Iris pigment epithelial cell (primary cell): ENCODE measurements around the gene ZNF786.

Experiments used
- DNase-seq: peaks from one replicate; pipeline ENCODE4 v3.0.0-alpha.2; 2011; ENCODE audit warnings: low read depth

ZNF786 gene

GRCh38 chr7:149028346-149029109 lies 62.0 kb downstream of the ZNF786 start, which contains the start of gene PDIA4:
Gene PDIA4, minus strand, starts transcription at chr7:149028505. Its CDS starts 97 bp downstream, at chr7:149028408.
- peak; percentile 100 for DNase-seq

GRCh38 chr7:149027611-149028345 lies 62.7 kb downstream of the ZNF786 start:
- peak; percentile 23 for DNase-seq

- DNase-seq, result no peak
These were observed 63.5 kb downstream of the ZNF786 start for GRCh38 chr7:149027055-149027454.

DNA sequence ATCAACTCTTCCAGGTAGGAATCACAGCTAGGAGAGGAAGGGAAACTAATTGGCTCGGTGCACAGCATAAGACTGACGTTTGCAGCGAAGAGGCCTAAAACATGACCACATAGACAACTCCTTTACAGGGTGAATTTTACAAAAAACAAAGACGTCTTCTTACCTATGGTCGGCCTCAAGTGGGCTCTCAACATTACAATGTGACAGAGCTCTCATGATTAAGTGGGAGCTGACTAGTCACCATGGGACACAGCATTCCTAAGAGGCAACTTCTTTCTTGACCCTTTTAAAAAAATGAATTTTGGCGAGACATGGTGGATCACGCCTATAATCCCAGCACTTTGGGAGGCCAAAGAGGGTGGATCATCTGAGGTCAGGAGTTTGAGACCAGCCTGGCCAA lies 66.9 kb downstream of the ZNF786 start:
- DNase-seq, result no peak

DNA sequence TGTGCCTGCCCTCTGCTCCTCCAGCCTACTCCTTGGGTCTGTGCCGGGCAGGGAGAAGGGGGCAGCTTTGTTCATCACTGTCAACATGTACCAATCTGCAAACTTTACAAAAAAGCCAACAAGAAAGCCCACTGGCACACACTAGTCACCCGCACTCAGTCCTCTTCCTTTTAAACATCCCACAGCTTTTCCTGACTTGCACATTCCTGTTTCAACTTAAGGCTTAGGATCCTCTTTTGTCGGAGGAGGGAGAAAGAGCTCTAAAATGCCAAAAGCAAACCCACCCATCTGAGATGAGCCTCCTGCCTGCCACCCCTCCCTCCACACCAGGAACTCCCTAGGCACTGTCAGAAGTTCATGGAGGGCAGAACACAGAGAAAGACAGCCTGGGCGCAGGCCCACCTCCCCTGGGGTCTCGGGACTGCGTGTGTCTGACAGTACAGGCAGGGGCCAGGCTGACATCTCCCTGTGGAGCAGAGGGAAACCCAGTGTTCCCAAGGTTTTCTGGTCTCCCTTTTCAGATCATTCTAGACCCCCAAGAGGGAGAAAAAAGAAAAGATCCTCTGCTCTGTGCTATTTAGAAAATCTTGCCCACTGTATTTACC lies 67.7 kb downstream of the ZNF786 start:
- DNase-seq, result no peak

DNA sequence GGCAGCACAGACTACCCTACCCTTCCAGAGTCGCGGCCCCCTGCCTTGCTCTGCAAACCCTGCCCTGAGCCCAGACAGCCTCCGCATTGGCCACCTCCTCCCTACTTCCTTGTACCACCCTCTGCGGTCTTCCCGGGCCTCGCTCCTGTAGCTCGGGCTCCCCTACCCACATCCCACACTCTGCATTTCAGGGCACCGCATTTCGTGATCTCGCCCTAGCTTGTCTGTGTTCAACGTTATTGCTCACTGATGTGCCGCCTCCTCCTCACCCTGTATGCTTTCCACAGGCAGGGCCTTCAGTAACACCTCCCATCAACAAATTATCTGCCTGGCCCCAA lies 68.8 kb downstream of the ZNF786 start:
- no peak for DNase-seq

GRCh38 chr7:149020483-149020882 lies 70.0 kb downstream of the ZNF786 start:
- DNase-seq, result no peak
